ENCODE results near the gene MSI2.

Gene MSI2

GRCh38 chr17:57524839-57525568, 268.7 kb downstream of the MSI2 start:
- no peak for DNase-seq (ENCODE audit: low spot score)

GRCh38 chr17:57527221-57528057, 271.1 kb downstream of the MSI2 start:
- no peak for DNase-seq (ENCODE audit: low spot score)

GRCh38 chr17:57528058-57528451, 271.7 kb downstream of the MSI2 start:
- no peak for DNase-seq (ENCODE audit: low spot score)

DNA sequence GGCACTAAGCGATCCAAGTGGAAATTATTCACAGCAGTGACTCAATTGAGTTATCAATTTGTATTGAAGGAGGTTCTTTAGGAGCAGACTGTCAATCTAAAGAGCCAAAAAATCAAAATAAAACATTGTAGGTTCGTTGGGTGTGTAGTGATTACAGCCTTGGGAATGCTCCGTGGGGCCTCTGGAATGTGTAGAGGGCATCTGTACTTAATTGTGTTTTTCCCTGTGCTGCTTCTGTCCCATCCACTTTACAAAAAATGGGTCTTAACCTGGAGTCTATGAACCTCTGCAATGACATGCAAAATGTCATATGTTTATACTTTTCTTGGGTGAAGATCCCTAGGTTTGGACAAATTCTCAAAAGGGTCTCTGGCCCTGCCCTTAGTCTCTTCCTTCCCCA, 273.7 kb downstream of the MSI2 start:
- no peak for DNase-seq (ENCODE audit: low spot score)

DNA sequence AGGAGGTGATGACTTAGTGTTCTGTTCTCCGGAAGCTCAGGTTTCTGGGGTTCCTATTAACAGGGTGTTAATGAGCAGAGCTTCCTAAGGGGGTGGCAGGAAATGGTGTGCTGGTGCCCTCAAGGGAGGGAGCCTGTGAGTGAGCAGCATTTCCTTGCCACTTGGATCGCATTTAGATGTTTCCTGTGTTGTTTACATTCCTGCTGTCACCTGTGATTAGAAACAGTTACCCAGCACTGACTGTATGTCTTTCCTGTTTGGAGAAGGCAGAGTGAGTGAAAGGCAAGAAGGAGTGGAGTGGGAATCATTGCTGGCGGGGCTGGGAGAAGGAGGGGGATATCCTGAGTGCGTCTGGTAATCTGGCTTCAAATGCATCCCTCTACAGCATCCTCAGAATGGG, 274.2 kb downstream of the MSI2 start:
- DNase-seq (ENCODE audit: low spot score), result no peak

DNA sequence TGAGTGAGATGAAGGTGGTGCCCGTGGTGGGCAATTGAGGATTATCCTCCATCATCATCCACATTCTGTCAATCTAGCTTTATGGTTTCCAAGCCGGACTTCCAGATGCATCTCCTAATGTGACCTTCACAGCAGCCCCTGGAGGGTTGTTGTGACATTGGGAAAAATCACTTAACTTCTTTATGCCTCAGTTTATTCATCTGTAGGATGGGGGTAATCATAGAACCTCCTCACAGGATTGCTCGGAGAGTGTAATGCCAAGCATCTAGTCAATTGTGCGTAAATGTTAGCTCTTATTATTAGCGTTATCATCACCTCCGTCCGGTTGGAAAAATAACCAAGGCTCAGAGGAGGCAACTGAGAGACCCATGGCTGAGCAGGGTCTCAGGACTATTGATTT, 274.8 kb downstream of the MSI2 start:
- no peak for DNase-seq (ENCODE audit: low spot score)

GRCh38 chr17:57531648-57532504, 275.6 kb downstream of the MSI2 start:
- no peak for DNase-seq (ENCODE audit: low spot score)

DNA sequence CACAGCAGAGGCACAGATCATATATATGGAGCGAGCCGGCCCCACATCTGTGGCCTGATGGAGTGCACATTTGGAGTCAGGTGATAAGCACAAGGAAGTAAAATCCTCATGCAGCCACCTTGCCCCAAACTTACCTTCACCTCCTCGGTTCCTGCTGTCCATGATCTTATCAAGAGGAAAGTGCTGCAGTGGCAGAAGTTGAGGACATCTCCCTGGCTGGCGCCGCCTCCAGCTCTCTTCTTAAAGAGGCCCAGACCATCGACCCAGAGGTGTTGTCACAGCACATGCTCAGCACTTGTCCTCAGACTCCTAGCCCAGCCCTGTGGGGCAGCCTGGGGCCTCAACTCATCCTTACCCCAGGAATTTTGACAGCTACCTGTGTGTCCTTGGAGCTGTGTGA, 276.2 kb downstream of the MSI2 start:
- DNase-seq (ENCODE audit: low spot score), result no peak

- no peak for DNase-seq (ENCODE audit: low spot score)
Measured at GRCh38 chr17:57532966-57533365, 276.6 kb downstream of the MSI2 start.

GRCh38 chr17:57533684-57534305, 277.5 kb downstream of the MSI2 start:
- DNase-seq (ENCODE audit: low spot score), result no peak

DNA sequence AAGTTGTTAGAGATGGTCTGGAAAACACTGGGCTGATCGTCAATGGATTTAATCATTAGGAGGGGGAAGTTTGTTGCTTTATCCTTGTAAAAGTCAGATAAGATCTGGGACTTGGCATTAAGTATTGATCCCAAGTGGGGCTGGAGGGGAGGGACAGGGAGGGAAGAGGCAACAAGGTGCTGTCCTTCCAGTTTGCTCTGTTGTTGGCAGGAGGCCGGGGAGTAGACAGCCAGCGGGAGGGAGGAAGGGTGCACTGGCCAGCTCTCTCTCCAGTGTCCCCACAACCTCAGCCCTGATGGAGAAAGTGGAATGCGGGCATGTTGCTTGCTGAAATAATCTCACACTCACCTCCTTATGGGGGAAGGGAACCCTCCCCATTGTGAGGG, 278.5 kb downstream of the MSI2 start:
- DNase-seq (ENCODE audit: low spot score), result no peak

DNA sequence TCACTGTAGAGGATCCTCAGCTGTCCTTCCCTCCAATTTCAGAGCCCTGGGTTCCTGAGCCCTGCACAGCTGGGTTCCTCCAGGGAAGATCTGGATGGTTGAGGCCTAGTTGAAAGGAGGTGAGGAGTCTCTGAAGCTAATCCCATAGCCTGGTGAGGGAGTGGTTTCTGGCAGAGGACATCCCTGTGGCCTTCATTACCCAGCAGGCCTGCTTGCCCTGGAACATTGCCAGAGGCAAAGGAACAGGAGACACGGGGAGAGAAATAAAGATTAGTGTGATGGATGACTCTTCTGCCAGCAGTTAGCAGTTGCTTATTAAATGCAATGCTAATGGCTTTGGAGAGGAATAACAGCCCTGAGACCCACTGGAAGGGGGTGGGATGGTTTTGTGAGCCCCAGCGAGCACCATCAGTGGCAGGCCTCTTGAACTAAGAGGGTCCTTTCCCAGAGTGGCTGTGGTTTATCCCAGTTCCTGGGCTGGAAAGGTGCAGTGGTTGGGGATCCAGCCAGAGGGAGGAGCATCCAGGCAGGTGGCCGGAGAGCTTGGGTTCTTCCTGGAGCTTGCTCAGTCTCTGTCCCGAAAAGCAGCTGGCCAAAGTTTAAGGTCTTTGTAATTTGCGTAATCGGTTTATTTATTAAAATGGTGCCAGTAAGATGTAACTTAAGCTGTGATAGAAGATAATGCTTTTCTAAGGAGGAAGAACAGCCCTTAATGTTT, 279.1 kb downstream of the MSI2 start:
- DNase-seq (ENCODE audit: low spot score), result peak; percentile 29

- DNase-seq (ENCODE audit: low spot score), result no peak
Measured at GRCh38 chr17:57536289-57536688, 280.0 kb downstream of the MSI2 start.

GRCh38 chr17:57536789-57537523, 280.6 kb downstream of the MSI2 start:
- no peak for DNase-seq (ENCODE audit: low spot score)

- no peak for DNase-seq (ENCODE audit: low spot score)
Measured at GRCh38 chr17:57537524-57538410, 281.4 kb downstream of the MSI2 start.

GRCh38 chr17:57538736-57539456, 282.6 kb downstream of the MSI2 start:
- no peak for DNase-seq (ENCODE audit: low spot score)

- no peak for DNase-seq (ENCODE audit: low spot score)
Measured at GRCh38 chr17:57539529-57540301, 283.4 kb downstream of the MSI2 start.

- no peak for DNase-seq (ENCODE audit: low spot score)
Measured at GRCh38 chr17:57540596-57540995, 284.3 kb downstream of the MSI2 start.

Data from hematopoietic multipotent progenitor cell treated with erythropoietin and hydrocortisone succinate and interleukin-3 and kit ligand, for 17 days (in vitro differentiated cells).